ENCODE measurements around the gene MESP2.

MESP2 gene

GRCh38 chr15:89818287-89818686 lies 42.2 kb downstream of the MESP2 start:
- H3K27ac ChIP-seq = peak overlapping the region; percentile 27; the same call in 1 of the 2 replicates
- TF ChIP-seq CTCF (conservative IDR thresholded peaks at IDR 0.05) = no peak

- no peak overlapping the region for H3K27ac ChIP-seq
- TF ChIP-seq CTCF (conservative IDR thresholded peaks at IDR 0.05) = no peak
Measured at GRCh38 chr15:89820666-89821611, 44.8 kb downstream of the MESP2 start.

DNA sequence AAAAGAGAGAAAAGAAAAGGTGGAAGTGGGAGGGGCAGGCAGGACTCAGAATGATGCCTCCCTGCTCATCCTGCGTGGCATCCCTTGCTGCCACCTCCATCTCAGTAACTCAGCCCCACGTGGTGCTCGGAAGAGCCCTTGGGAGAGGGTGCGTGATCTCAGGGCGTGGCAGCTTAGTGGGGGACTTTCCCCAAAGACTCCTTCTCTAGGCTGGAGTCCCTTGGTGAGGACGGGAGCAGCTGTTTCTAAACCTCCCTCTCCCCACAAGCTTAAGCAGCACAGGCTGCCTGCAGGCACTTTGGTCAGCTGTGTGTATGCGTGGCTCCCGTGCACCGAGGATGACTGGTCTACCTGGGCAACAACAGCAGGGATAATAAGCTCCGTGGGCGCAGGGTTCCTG lies 45.9 kb downstream of the MESP2 start:
- TF ChIP-seq CTCF (conservative IDR thresholded peaks at IDR 0.05) = no peak
- H3K27ac ChIP-seq = no peak overlapping the region

DNA sequence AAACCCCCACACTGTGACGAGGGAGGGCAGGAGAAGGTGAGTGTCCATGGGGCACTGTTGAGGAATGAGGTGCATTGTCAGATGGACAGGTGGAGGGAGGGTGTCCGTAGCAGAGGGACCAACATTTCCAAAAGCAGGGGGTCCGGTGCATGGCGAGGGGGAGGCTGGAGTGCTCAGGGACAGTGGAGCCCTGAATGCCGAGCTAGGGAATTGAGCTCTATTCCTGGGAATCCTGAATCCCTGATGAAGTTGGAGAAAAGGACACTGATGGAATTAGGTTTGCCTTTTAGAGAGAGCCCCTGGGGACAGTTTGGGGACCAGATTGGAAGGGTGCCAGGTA lies 46.4 kb downstream of the MESP2 start:
- no peak for TF ChIP-seq CTCF (conservative IDR thresholded peaks at IDR 0.05)
- no peak overlapping the region for H3K27ac ChIP-seq

DNA sequence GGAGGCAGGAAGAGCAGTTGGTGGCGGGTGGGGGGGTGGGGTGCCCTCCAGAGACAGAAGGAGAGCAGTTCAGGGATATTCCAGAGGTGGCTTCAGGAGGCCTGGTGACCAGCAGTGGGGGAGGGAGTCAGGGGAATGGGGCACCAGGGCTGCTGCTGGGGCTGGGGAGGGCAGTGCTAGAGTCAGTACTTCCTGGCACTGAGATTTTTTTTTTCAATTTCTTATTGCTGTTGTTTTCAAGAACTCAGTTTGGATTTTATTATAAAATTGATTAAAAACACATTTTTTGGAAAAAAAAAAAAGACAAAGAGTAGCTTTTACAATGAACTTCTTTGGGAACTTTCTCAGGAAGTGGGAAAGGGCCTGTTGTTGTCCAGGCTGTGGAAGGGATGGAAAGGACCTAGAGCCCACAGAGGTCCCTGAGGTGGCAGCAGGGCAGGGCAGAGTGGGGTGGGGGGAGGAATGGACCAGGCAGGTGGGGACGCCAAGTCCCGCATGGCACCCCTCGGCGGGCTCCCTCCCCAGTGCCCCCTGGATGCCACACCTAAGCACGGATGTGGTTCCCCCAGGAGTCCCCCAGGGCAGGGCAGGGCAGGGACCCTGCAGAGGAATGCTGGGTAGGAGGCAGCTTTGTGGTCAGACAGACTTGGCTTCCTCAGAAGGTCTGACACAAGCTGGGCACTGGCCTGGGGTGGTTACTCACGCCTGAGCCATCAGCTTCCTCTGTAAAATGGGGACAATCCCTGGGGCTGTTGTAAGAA lies 47.0 kb downstream of the MESP2 start:
- no peak overlapping the region for H3K27ac ChIP-seq
- TF ChIP-seq CTCF (conservative IDR thresholded peaks at IDR 0.05) = no peak

- no peak for TF ChIP-seq CTCF (conservative IDR thresholded peaks at IDR 0.05)
- no peak overlapping the region for H3K27ac ChIP-seq
Measured at GRCh38 chr15:89823836-89824606, 47.9 kb downstream of the MESP2 start.

DNA sequence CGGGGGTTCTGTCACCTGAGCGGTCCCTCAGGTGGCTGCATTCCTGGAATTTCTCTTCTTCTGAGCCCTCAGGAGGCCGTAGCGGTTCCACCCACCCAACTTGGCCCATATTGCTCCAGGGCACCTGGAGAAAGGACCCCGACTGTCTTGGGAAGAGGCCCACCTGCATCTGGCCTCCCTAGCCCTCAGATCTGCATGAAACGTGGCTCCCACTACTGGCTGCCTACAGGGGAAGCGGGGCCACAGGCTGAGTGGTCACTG lies 48.4 kb downstream of the MESP2 start:
- no peak for TF ChIP-seq CTCF (conservative IDR thresholded peaks at IDR 0.05)
- H3K27ac ChIP-seq = no peak overlapping the region
